Memory B cell (primary cell): ENCODE results near the gene CEP68.

Experiments
- ATAC-seq: fragments of 150-1000 bp; cut with Tn5 transposase; 2 replicates; pipeline ENCODE4 v1.10.0; 2021; ENCODE audit warnings: low read depth, mild to moderate bottlenecking, moderate library complexity
- DNase-seq, 2 donors: peaks; one replicate each; pipeline ENCODE4 v3.0.0; 2022; ENCODE audit warnings: low spot score in 2 of 2
- H3K27ac Mint-ChIP-seq: one replicate; pipeline ENCODE4 v1.8.0; 2022; ENCODE audit warnings: mild to moderate bottlenecking, moderate library complexity, mixed read lengths
- H3K27me3 Mint-ChIP-seq: one replicate; pipeline ENCODE4 v1.8.0; 2022; ENCODE audit warnings: mixed read lengths
- H3K36me3 Mint-ChIP-seq: one replicate; pipeline ENCODE4 v1.8.0; 2022; ENCODE audit warnings: mild to moderate bottlenecking, mixed read lengths
- H3K4me1 Mint-ChIP-seq: one replicate; pipeline ENCODE4 v1.8.0; 2022; ENCODE audit warnings: mixed read lengths
- H3K4me3 Mint-ChIP-seq: one replicate; pipeline ENCODE4 v1.8.0; 2022; ENCODE audit warnings: mild to moderate bottlenecking, moderate library complexity, mixed read lengths
- H3K9me3 Mint-ChIP-seq: one replicate; pipeline ENCODE4 v1.8.0; 2022; ENCODE audit warnings: mixed read lengths

CEP68 gene

DNA sequence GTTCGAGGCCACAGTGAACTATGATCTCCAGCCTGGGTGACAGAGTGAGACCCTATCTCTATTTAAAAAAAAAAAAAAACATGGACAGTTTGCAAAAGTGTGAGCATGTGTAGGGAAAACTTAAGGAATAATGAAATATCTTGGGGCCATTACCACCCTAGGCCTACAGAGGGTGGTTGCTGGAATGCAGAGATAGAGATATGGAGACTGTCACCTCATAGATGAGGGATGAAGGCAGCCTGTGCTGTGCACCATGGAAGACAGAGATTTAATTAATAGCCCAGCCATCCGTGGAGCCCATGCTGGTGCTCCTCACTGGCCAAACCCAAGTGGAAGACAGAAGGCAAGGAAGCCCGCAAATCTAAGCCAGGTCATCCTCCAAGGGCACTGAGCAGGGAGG lies 16.6 kb upstream of the CEP68 start:
- no peak for DNase-seq
- Mint-ChIP-seq H3K27me3 (no peaks in the 10 kb centered on the region), H3K36me3 (peaks cover 35% of the 10 kb centered on the region), H3K9me3 (peaks cover 4% of the 10 kb centered on the region), H3K4me3 (no peak overlapping the region), H3K4me1 (peaks cover 19% of the 10 kb centered on the region), H3K27ac (no peak overlapping the region)
- ATAC-seq, result no peak

DNA sequence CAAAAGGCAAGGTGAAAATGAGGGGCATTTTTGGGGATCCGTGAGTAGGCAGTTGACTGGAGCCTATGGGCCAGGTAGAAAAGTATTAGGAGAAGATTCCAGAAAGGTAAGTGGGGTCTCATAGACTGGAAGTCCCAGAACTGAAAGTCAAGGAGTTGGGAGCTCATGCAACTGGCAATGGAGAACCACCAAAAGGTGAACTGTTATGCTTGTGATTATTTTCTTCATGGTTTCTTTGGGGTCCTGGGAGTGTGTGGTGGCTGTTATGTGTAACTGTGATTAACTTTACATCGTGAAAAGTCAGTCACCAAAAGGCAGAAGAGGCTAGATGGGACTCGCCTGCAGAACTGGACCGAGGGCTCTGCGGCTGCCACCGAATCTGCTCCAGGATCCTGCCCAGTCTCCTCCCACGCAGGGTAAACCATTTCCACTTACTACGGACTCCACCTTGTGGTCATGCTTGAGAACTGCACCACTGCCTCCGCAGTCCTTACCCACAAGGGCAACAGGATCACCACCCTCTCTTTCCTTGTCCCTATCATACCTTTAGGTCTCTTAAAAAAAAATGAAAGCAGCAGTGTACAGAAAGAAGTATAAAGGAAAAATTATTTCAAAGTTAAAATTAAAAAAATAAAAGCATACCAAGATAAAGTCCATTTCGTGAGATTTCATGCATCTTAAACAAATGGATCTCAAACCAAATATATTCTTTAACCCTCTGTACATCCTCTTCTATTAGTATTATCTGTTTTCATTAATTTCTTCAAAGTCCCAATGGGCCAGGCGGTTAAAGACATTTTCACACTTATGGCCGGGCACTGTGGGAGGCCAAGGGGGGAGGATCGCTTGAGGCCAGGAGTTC lies 15.6 kb upstream of the CEP68 start:
- peaks cover 9% of the 10 kb centered on the region for H3K9me3 Mint-ChIP-seq
- peaks cover 40% of the 10 kb centered on the region for H3K36me3 Mint-ChIP-seq
- peak; percentile 98 for ATAC-seq
- peak; percentile 72 to 75 for DNase-seq
- H3K27me3 Mint-ChIP-seq, result no peaks in the 10 kb centered on the region
- peak overlapping the region; percentile 28 for H3K4me3 Mint-ChIP-seq
- H3K27ac Mint-ChIP-seq, result no peak overlapping the region
- H3K4me1 Mint-ChIP-seq, result peaks cover 17% of the 10 kb centered on the region

DNA sequence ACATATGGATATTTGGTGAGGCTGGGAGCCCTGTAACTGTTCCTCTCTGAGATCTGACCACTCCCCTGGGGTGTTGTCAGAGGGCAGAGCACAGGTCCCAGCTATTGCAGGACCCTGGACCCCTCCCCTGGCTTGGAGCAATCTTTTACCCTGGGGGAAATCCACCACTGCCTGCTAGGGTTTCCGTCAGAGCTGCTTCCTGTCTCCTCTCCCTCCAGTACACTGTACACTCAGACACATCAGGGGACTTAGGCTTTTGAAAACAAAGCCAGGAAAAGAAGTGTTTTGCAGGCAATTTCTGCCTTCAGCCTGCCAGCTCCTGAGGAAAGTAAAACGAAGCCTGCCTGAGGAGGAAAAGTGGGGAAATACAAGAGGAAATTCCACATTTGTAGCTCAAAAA lies 13.2 kb upstream of the CEP68 start:
- no peak for ATAC-seq
- Mint-ChIP-seq H3K27me3 (no peaks in the 10 kb centered on the region), H3K4me1 (peaks cover 10% of the 10 kb centered on the region), H3K27ac (no peak overlapping the region), H3K36me3 (peaks cover 43% of the 10 kb centered on the region), H3K9me3 (peaks cover 9% of the 10 kb centered on the region), H3K4me3 (no peak overlapping the region)
- no peak for DNase-seq

DNA sequence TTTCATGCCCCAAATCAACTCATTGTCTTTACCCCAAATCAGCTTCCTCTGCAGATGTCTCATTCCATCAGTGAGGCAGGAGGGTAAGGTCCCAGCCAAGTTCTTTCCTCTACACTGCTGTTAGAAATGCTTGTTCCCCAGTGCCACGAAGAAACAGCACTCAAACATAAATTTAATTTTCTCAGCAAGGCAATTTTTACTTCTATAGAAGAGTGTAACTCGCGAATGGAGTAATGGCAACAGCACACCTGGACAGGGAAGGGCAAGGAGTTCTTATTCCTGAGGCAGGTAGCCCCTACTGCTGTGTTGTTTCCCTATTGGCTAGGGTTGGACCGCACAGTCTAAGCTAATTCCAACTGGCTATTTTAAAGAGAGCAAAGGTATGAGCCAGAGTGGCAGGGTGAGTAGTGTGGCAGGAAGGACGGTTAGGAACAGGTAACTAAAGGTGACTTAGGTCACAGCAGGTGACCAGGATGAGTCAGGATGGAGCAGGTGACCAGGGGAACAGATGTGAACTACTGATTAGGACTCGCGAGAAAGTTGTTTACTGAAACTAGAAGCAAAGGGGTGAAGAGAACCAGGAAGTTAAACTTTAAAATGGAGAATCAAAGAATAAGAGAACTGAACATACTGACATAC lies 12.0 kb upstream of the CEP68 start:
- no peak for DNase-seq
- H3K27me3 Mint-ChIP-seq, result no peaks in the 10 kb centered on the region
- H3K4me3 Mint-ChIP-seq, result no peak overlapping the region
- H3K27ac Mint-ChIP-seq, result peak overlapping the region; percentile 58
- peaks cover 46% of the 10 kb centered on the region for H3K36me3 Mint-ChIP-seq
- no peak for ATAC-seq
- peaks cover 11% of the 10 kb centered on the region for H3K9me3 Mint-ChIP-seq
- peaks cover 10% of the 10 kb centered on the region for H3K4me1 Mint-ChIP-seq

DNA sequence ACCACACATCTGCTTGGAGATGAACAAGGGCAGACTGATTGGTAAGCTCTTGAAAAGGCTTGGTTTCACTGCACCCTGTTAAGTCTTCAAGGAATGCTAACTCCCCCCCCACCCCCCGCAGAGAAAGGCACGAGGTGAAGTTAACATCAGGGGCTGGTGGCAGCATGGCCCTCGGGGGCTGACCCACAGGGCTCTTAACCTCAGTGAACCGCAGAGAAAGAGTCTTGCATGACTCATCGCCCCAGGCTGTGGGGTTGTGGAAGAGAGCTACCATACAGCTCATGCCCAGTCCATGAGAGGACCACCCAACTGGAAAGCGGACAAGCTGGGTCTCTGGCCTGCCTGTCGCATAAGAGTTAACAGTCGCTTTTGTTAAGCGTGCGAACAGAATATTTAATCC lies 10.6 kb upstream of the CEP68 start:
- H3K36me3 Mint-ChIP-seq, result peaks cover 46% of the 10 kb centered on the region
- H3K27ac Mint-ChIP-seq, result no peak overlapping the region
- DNase-seq, result no peak
- H3K27me3 Mint-ChIP-seq, result no peaks in the 10 kb centered on the region
- no peak for ATAC-seq
- H3K4me3 Mint-ChIP-seq, result no peak overlapping the region
- H3K4me1 Mint-ChIP-seq, result peaks cover 1% of the 10 kb centered on the region
- H3K9me3 Mint-ChIP-seq, result peaks cover 11% of the 10 kb centered on the region

DNA sequence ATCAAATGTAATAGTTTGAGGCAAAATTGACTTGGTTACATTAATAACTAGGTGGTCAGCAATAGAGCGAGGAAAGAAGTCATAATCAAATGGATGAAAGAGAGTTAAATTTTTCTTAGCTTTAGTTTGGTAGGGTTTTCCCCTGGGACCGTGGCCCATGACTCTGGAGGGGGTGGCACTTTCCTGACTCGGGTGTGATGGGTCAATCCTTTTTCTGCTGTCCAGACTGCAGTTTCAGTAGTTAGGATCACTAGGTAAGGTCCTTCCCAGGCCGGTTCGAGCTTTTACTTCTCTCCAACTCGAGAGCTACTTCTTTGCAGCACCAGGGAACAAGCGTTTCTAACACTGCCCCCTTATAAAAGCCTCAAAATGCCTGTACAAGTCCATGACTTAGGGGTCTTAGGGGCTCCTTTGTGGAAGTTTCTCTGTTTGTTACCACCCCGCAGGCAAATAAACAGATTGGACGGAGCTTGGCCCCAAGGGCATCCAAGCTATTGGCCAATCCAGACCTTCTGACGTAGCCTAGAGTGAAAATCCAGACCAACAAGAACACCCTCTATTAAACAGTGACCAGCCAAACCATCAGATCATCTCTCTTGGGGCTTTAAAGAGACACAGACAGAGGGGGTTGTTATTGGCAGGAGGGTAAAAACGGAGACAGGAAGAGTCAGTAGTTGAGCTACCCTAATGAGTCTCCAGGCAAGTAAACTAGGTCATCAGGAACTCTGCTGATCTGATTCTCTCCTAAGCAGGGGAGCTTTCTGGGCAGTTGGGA lies 9.4 kb upstream of the CEP68 start:
- H3K27ac Mint-ChIP-seq, result no peak overlapping the region
- DNase-seq (no peak), ATAC-seq (no peak)
- peaks cover 5% of the 10 kb centered on the region for H3K4me1 Mint-ChIP-seq
- no peaks in the 10 kb centered on the region for H3K27me3 Mint-ChIP-seq
- peaks cover 48% of the 10 kb centered on the region for H3K36me3 Mint-ChIP-seq
- H3K4me3 Mint-ChIP-seq, result no peak overlapping the region
- peaks cover 11% of the 10 kb centered on the region for H3K9me3 Mint-ChIP-seq

DNA sequence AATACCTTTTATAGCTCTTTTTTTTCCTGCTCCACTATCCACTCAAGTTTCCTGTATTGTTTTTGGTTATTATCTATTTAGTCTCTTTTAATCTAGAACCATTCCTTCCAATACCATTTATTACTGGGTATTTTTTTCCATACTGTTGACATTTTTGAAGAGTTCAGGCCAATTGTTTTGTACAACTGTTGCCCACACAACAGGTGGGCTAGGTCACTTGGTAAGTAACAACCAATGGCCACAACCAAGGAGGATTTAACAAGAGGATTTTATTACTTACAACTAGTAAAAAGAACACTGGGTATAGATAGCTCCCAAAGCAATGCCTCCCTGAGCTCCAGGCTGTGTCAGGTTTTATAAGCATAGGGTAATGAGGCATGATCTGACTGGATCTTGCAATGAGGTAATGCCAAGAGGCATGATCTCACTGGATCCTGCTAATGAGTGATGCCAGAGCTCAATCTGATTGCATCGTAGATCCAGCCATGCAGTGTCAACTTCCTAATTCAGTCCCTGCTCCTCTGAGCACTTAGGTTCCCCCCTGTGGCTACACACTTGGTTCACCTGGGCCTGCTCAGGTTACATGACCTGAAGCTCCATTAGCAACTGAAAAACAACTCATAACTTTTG lies 7.1 kb upstream of the CEP68 start:
- H3K36me3 Mint-ChIP-seq, result peaks cover 41% of the 10 kb centered on the region
- H3K27me3 Mint-ChIP-seq, result no peaks in the 10 kb centered on the region
- H3K4me3 Mint-ChIP-seq, result no peak overlapping the region
- peaks cover 11% of the 10 kb centered on the region for H3K9me3 Mint-ChIP-seq
- ATAC-seq (no peak), DNase-seq (no peak)
- H3K27ac Mint-ChIP-seq, result no peak overlapping the region
- H3K4me1 Mint-ChIP-seq, result peaks cover 18% of the 10 kb centered on the region

DNA sequence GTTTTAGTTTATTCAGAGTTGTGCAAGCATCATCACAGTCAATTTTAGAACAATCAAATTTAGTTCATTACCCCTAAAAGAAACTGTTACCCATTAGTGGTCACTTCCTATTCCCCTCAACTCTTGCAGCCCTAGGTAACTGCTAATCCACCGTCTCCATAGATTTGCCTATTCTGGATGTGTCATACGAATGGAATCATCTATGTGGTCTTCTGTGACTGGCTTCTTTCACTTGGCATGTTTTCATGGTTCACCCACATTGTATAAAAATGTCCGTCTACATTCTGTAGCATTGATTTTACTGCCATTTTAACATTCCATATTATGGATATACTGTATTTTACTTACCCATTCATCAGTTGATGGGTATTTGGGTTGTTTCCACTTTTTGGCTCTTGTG lies 5.3 kb upstream of the CEP68 start:
- H3K4me3 Mint-ChIP-seq, result no peak overlapping the region
- ATAC-seq (no peak), DNase-seq (no peak)
- H3K27ac Mint-ChIP-seq, result no peak overlapping the region
- H3K27me3 Mint-ChIP-seq, result no peaks in the 10 kb centered on the region
- H3K36me3 Mint-ChIP-seq, result peaks cover 28% of the 10 kb centered on the region
- peaks cover 3% of the 10 kb centered on the region for H3K9me3 Mint-ChIP-seq
- H3K4me1 Mint-ChIP-seq, result peaks cover 28% of the 10 kb centered on the region

DNA sequence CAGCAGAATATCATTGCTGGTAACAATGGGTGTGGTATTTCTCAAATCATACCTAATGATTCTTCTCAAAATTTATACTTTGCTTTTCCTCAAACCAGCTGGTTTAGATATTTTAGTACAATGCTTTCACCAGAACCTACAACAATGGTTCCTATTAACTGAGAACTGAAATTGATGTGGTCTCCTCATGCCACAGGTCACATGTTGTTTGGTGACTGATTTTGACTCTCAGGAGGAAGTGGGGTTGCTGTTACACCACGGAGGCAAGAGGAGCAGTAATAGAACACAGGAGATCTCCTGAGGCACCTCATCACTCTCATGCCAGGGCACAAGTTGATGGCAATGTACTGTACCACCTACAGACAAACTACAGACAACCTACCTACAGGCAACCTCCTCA lies 3.0 kb upstream of the CEP68 start:
- H3K4me1 Mint-ChIP-seq, result peaks cover 39% of the 10 kb centered on the region
- peak overlapping the region; percentile 60 for H3K4me3 Mint-ChIP-seq
- H3K27me3 Mint-ChIP-seq, result no peaks in the 10 kb centered on the region
- ATAC-seq (peak; percentile 52), DNase-seq (peak; percentile 37 to 68)
- peak overlapping the region; percentile 94 for H3K27ac Mint-ChIP-seq
- peaks cover 3% of the 10 kb centered on the region for H3K9me3 Mint-ChIP-seq
- peaks cover 13% of the 10 kb centered on the region for H3K36me3 Mint-ChIP-seq

DNA sequence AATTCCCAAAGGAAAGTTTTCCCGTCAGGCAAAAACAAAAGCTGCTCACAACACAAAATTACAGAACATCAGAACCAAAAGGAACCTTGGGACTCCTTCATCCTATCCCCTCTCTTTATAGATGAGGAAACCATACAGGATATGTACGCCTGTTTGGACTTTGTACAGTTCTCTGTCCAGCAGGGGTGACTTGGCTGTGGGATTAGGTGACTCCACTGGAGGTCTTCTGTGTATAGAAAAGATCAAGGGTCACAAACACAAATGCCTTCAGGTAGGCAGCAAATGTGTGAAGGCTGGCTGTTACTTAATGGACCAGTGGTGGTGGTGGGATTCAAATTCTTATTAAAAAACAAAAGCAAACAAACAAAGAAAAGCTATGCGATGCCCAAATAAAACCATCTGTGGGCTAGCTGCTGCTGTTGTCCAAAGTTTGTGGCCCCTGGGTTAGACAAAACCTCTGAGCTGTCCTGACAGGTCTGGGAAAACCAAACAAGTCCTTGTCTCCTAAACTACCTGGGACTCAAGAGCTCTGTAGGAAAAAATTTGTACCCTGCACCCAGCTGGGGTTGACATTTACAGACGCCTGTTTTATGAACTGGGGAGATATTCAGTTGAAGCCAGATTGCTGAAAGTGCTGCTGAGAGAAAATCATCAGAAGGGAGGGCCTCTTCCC lies 1.3 kb upstream of the CEP68 start:
- DNase-seq, result no peak
- H3K4me1 Mint-ChIP-seq, result peaks cover 39% of the 10 kb centered on the region
- H3K9me3 Mint-ChIP-seq, result no peaks in the 10 kb centered on the region

DNA sequence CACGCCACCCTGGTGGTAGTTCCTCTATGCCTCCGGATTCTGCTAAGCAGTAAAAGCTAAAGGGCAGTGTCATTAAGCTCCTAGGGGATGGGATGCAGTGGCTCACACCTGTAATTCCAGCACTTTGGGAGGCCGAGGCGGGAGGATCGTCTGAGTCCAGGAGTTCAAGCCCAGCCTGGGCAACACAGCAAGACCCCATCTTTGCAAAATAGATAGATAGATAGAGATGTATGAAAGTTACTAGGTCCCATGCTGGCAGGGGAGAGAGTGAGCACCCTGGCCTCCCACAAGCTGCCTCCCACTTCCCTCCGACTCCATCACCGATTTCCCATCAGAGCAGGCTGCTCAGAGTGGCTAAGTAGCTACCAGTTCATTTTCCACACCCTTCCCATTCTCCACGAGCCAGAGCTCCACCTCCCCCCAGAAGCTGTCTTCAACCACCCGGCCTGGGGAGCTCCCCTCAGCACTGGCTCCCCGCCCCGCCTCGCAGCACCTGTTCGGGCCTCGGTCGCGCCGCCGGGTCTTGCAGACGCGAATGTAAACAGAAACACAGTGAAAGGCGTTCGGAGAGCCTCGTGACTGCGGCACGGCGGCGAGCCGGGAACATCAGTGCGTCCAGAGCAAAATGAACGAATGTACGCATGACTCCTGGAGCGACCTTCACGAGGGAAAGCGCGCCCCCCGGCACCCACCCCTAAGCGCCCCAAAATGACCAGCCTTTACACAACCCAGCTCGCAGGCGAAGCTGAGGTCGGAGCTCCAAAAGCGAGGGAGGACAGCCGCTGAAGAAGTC lies 598 bp upstream of the CEP68 start:
- H3K9me3 Mint-ChIP-seq, result no peaks in the 10 kb centered on the region
- ATAC-seq (peak; percentile 58), DNase-seq (peak; percentile 74 to 77)
- peak overlapping the region; percentile 91 for H3K4me3 Mint-ChIP-seq
- peak overlapping the region; percentile 94 for H3K27ac Mint-ChIP-seq
- H3K27me3 Mint-ChIP-seq, result no peaks in the 10 kb centered on the region
- H3K4me1 Mint-ChIP-seq, result peaks cover 39% of the 10 kb centered on the region
- peaks cover 7% of the 10 kb centered on the region for H3K36me3 Mint-ChIP-seq

More for the DNA sequence above, 1.3 kb upstream of the CEP68 start:
- Mint-ChIP-seq H3K36me3 (peaks cover 7% of the 10 kb centered on the region), H3K4me3 (peak overlapping the region; percentile 91), H3K27ac (peak overlapping the region; percentile 94), H3K27me3 (no peaks in the 10 kb centered on the region)
- ATAC-seq, result no peak

DNA sequence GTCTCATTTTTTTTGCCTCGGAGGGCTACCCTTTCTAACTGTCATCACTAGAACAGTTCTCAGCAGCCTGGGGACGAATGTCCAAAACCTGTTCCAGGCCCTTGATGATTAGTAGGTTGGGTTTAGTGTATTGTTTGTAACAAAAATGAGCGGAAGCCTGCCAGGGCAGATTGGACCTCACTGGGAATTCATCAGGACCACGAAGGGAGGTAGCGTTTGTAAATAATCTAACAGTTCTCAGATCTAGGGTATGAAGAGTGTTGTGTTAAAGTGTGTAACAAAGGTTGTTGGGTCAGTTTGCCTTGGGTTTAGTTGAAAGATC lies 799 bp downstream of the CEP68 start:
- Mint-ChIP-seq H3K4me1 (peaks cover 36% of the 10 kb centered on the region), H3K36me3 (peaks cover under 1% of the 10 kb centered on the region), H3K27me3 (no peaks in the 10 kb centered on the region), H3K4me3 (peak overlapping the region; percentile 76), H3K9me3 (no peaks in the 10 kb centered on the region), H3K27ac (peak overlapping the region; percentile 77)
- DNase-seq (no peak), ATAC-seq (no peak)
